GM23338 (cell line): ENCODE data around the gene NLRC3. TPM values are rescaled to one million over a fixed set of nuclear protein-coding genes. Genes with fewer than 3 reads are reported as not detected.

Experiments
- ATAC-seq: fragments of 200-7000 bp; cut with Tn5 transposase; 3 replicates; pipeline ENCODE4 v1.9.1; 2020
- DNase-seq: peaks from one replicate; pipeline ENCODE4 v3.0.0-alpha.2; 2015; ENCODE audit warnings: low spot score
- H2AFZ ChIP-seq: fragments of 200-600 bp; sonication (generic); 2 replicates; pipeline ENCODE4 v1.8.0; 2016; ENCODE audit warnings: antibody characterized with exemption, mild to moderate bottlenecking, moderate library complexity
- H3F3A ChIP-seq: fragments of 200-600 bp; sonication (generic); replicated peaks from 2 replicates; pipeline ENCODE4 v1.8.0; 2017; ENCODE audit warnings: antibody characterized with exemption, mixed run types, low read depth
- H3K27ac ChIP-seq: fragments of 200-600 bp; sonication (generic); 2 replicates; pipeline ENCODE4 v1.6.1; 2016; ENCODE audit warnings: low read depth
- H3K27me3 ChIP-seq: fragments of 200-600 bp; sonication (generic); 2 replicates; pipeline ENCODE4 v1.8.0; 2016; ENCODE audit warnings: mild to moderate bottlenecking, mixed run types, moderate library complexity; ENCODE audit not compliant: insufficient read depth
- H3K36me3 ChIP-seq: fragments of 200-600 bp; sonication (generic); 2 replicates; pipeline ENCODE4 v1.8.0; 2016; ENCODE audit warnings: mild to moderate bottlenecking; ENCODE audit not compliant: insufficient read depth
- H3K4me1 ChIP-seq: fragments of 200-600 bp; sonication (generic); 2 replicates; pipeline ENCODE4 v1.8.0; 2016; ENCODE audit warnings: mild to moderate bottlenecking, moderate library complexity; ENCODE audit not compliant: insufficient read depth
- H3K4me2 ChIP-seq: fragments of 200-600 bp; sonication (generic); 2 replicates; pipeline ENCODE4 v1.7.1; 2017; ENCODE audit warnings: mixed run types
- H3K4me3 ChIP-seq: fragments of 200-600 bp; sonication (generic); 2 replicates; pipeline ENCODE4 v1.6.1; 2016; ENCODE audit warnings: mixed run types
- H3K79me2 ChIP-seq: fragments of 200-600 bp; sonication (generic); replicated peaks from 2 replicates; pipeline ENCODE4 v1.8.0; 2017; ENCODE audit warnings: mild to moderate bottlenecking; ENCODE audit not compliant: insufficient read depth
- H3K9me2 ChIP-seq: fragments of 200-600 bp; sonication (generic); 2 replicates; pipeline ENCODE4 v1.8.0; 2017; ENCODE audit not compliant: insufficient read depth
- H4K20me1 ChIP-seq: fragments of 200-600 bp; sonication (generic); replicated peaks from 2 replicates; pipeline ENCODE4 v1.8.0; 2017; ENCODE audit warnings: mild to moderate bottlenecking; ENCODE audit not compliant: insufficient read depth
- H3K27ac Mint-ChIP-seq: 2 replicates; pipeline ENCODE4 v1.8.0; 2020; ENCODE audit warnings: inconsistent platforms, mild to moderate bottlenecking, moderate library complexity, mixed read lengths
- H3K27me3 Mint-ChIP-seq: 3 replicates; pipeline ENCODE4 v1.8.0; 2022; ENCODE audit warnings: low read depth, mild to moderate bottlenecking, moderate library complexity, mixed read lengths, inconsistent platforms; ENCODE audit not compliant: insufficient read depth, poor library complexity
- H3K36me3 Mint-ChIP-seq: 3 replicates; pipeline ENCODE4 v1.8.0; 2021; ENCODE audit warnings: low read depth, mild to moderate bottlenecking, inconsistent platforms, moderate library complexity, mixed read lengths
- H3K4me1 Mint-ChIP-seq: 3 replicates; pipeline ENCODE4 v1.8.0; 2020; ENCODE audit warnings: mild to moderate bottlenecking, inconsistent platforms, mixed read lengths
- H3K4me3 Mint-ChIP-seq: 3 replicates; pipeline ENCODE4 v1.8.0; 2021; ENCODE audit warnings: moderate library complexity, mild to moderate bottlenecking, inconsistent platforms, mixed read lengths
- H3K9me3 Mint-ChIP-seq: 3 replicates; pipeline ENCODE4 v1.8.0; 2020; ENCODE audit warnings: moderate library complexity, mild to moderate bottlenecking, inconsistent platforms, mixed read lengths
- CREB1 ChIP-seq: fragments of 250-450 bp; sonication (Bioruptor Pico); IDR thresholded peaks from 2 replicates; pipeline ENCODE4 v1.5.0; 2020; ENCODE audit warnings: low read depth, mild to moderate bottlenecking, moderate library complexity
- CTCF ChIP-seq, 2 experiments: fragments of 200-600 bp in 1 of 2; sonication (generic) in 1 of 2; conservative IDR thresholded peaks; 2 replicates each; pipeline versions ENCODE4 v1.5.1 to v1.6.1; 2016 to 2017; ENCODE audit warnings: antibody characterized with exemption in 2 of 2, low read depth in 2 of 2, mild to moderate bottlenecking in 2 of 2, moderate library complexity in 1 of 2
- ETS1 ChIP-seq: IDR thresholded peaks from 2 replicates; pipeline ENCODE4 v1.6.1; 2016; ENCODE audit warnings: antibody characterized with exemption
- EZH2 ChIP-seq: fragments of 200-600 bp; sonication (generic); IDR thresholded peaks from one replicate; pipeline ENCODE4 v1.8.0; 2017; ENCODE audit warnings: antibody characterized with exemption, mild to moderate bottlenecking, low read depth; ENCODE audit not compliant: unreplicated experiment
- EZH2phosphoT487 ChIP-seq: fragments of 200-600 bp; sonication (generic); IDR thresholded peaks from one replicate; pipeline ENCODE4 v1.8.1; 2018; ENCODE audit warnings: antibody characterized with exemption; ENCODE audit not compliant: unreplicated experiment
- JUNB ChIP-seq: IDR thresholded peaks from one replicate; pipeline ENCODE4 v1.6.1; 2016; ENCODE audit warnings: antibody characterized with exemption; ENCODE audit not compliant: unreplicated experiment
- NANOG ChIP-seq: IDR thresholded peaks from 2 replicates; pipeline ENCODE4 v1.6.1; 2016; ENCODE audit warnings: antibody characterized with exemption, borderline replicate concordance
- POLR2AphosphoS5 ChIP-seq: IDR thresholded peaks from 2 replicates; pipeline ENCODE4 v1.6.1; 2016; ENCODE audit warnings: antibody characterized with exemption, low read depth
- REST ChIP-seq: IDR thresholded peaks from one replicate; pipeline ENCODE4 v1.6.1; 2018; ENCODE audit warnings: antibody characterized with exemption; ENCODE audit not compliant: unreplicated experiment
- STAT1 ChIP-seq: IDR thresholded peaks from one replicate; pipeline ENCODE4 v1.6.1; 2016; ENCODE audit warnings: antibody characterized with exemption; ENCODE audit not compliant: unreplicated experiment
- ZNF114 ChIP-seq: fragments of 250-450 bp; sonication (Bioruptor Pico); IDR thresholded peaks from 2 replicates; pipeline ENCODE4 v1.5.0; 2020; ENCODE audit warnings: mild to moderate bottlenecking, moderate library complexity
- ZNF331 ChIP-seq: fragments of 250-450 bp; sonication (Bioruptor Pico); IDR thresholded peaks from 2 replicates; pipeline ENCODE4 v1.5.0; 2020; ENCODE audit warnings: low read depth, mild to moderate bottlenecking, moderate library complexity
- polyA plus RNA-seq: library from polyadenylated mRNA; unstranded; fragments of >200 nt; fragmentation: Nextera tagmentation; extraction: Ambion mirVana; gene quantifications from 2 replicates; pipeline ENCODE4 v1.2.1, GENCODE V29; 2016
- total RNA-seq: library from RNA; depleted of rRNA; stranded (reverse); fragments of >200 nt; shearing (Covaris generic); gene quantifications from 2 replicates; pipeline ENCODE4 v1.2.3, GENCODE V29; 2014

Gene NLRC3
- total and polyA plus RNA-seq, 2 experiments from 2014 or later, result 0.11 to 0.49 TPM

GRCh38 chr16:3574195-3574594, 3.0 kb downstream of the NLRC3 start:
- Mint-ChIP-seq H3K27me3 (peaks cover 3% of the 10 kb centered on the region), H3K4me3 (no peak overlapping the region), H3K4me1 (peaks cover 5% of the 10 kb centered on the region; the same call in 1 of the 3 replicates), H3K27ac (no peak overlapping the region), H3K9me3 (peaks cover 10% of the 10 kb centered on the region), H3K36me3 (peaks cover 6% of the 10 kb centered on the region)
- Histone ChIP-seq H3K79me2 (no peaks in the 10 kb centered on the region), H3K36me3 (no peaks in the 10 kb centered on the region), H3K27ac (no peak overlapping the region), H2AFZ (no peak overlapping the region), H3F3A (no peaks in the 10 kb centered on the region), H3K4me1 (no peaks in the 10 kb centered on the region), H3K9me2 (no peaks in the 10 kb centered on the region), H4K20me1 (no peaks in the 10 kb centered on the region), H3K27me3 (no peaks in the 10 kb centered on the region), H3K4me3 (no peak overlapping the region), H3K4me2 (no peak overlapping the region)
- no peak for DNase-seq
- no peak for ATAC-seq
- TF ChIP-seq STAT1 (no peak), CREB1 (no peak), POLR2AphosphoS5 (no peak), NANOG (no peak)

GRCh38 chr16:3573146-3573815, 3.9 kb downstream of the NLRC3 start:
- Histone ChIP-seq H3K27me3 (no peaks in the 10 kb centered on the region), H3K4me3 (no peak overlapping the region), H3F3A (no peaks in the 10 kb centered on the region), H3K9me2 (no peaks in the 10 kb centered on the region), H3K4me1 (no peaks in the 10 kb centered on the region), H4K20me1 (no peaks in the 10 kb centered on the region), H2AFZ (no peak overlapping the region), H3K4me2 (no peak overlapping the region), H3K27ac (no peak overlapping the region), H3K79me2 (no peaks in the 10 kb centered on the region), H3K36me3 (no peaks in the 10 kb centered on the region)
- DNase-seq (no peak), ATAC-seq (no peak)
- TF ChIP-seq ZNF114 (CRISPR knock-in tag) (no peak), ZNF331 (CRISPR knock-in tag) (no peak)
- peaks cover 10% of the 10 kb centered on the region for H3K9me3 Mint-ChIP-seq
- H3K4me1 Mint-ChIP-seq, result peaks cover 2% of the 10 kb centered on the region; the same call in 1 of the 3 replicates
- peaks cover 6% of the 10 kb centered on the region for H3K36me3 Mint-ChIP-seq
- no peak overlapping the region for H3K4me3 Mint-ChIP-seq
- no peak overlapping the region for H3K27ac Mint-ChIP-seq
- H3K27me3 Mint-ChIP-seq, result peaks cover 3% of the 10 kb centered on the region

- H3K4me2 ChIP-seq, result no peak overlapping the region
- no peak overlapping the region for H2AFZ ChIP-seq
- TF ChIP-seq CTCF (conservative IDR thresholded peaks at IDR 0.05; ENCODE audit: low read depth in 2 of 2), result no peak
- TF ChIP-seq REST, result no peak
- no peak for TF ChIP-seq POLR2AphosphoS5
- TF ChIP-seq EZH2phosphoT487, result no peak
- TF ChIP-seq NANOG, result no peak
- TF ChIP-seq ETS1, result no peak
- no peak for TF ChIP-seq ZNF331 (CRISPR knock-in tag)
- TF ChIP-seq EZH2, result no peak
- TF ChIP-seq JUNB, result no peak
- no peak for TF ChIP-seq STAT1
- no peak for TF ChIP-seq CREB1
- TF ChIP-seq ZNF114 (CRISPR knock-in tag), result no peak
Measured at GRCh38 chr16:3570420-3571062, 6.7 kb downstream of the NLRC3 start.

More at GRCh38 chr16:3570420-3571062, 6.7 kb downstream of the NLRC3 start:
- H3K4me1 Mint-ChIP-seq, result 0 out of 3 replicates have a peak, but pooled peaks cover 3% of the 10 kb centered on the region
- H3K79me2 ChIP-seq, result no peaks in the 10 kb centered on the region
- no peaks in the 10 kb centered on the region for H3K27me3 ChIP-seq
- no peaks in the 10 kb centered on the region for H4K20me1 ChIP-seq
- no peaks in the 10 kb centered on the region for H3K9me2 ChIP-seq
- ATAC-seq (no peak), DNase-seq (no peak)
- peaks cover 10% of the 10 kb centered on the region for H3K9me3 Mint-ChIP-seq
- H3K27ac Mint-ChIP-seq, result no peak overlapping the region
- no peak overlapping the region for H3K4me3 Mint-ChIP-seq
- no peaks in the 10 kb centered on the region for H3F3A ChIP-seq
- H3K4me3 ChIP-seq, result no peak overlapping the region
- H3K27ac ChIP-seq, result no peak overlapping the region
- peaks cover 3% of the 10 kb centered on the region for H3K27me3 Mint-ChIP-seq
- peaks cover 6% of the 10 kb centered on the region; the same call in 2 of the 3 replicates for H3K36me3 Mint-ChIP-seq
- no peaks in the 10 kb centered on the region for H3K36me3 ChIP-seq
- H3K4me1 ChIP-seq, result peaks cover 3% of the 10 kb centered on the region; the same call in 1 of the 2 replicates
